CD4-positive, alpha-beta T cell (primary cell): ENCODE results near the gene SARNP. TPM values are rescaled to one million over a fixed set of nuclear protein-coding genes. Genes with fewer than 3 reads are reported as not detected.

Source experiments
- ATAC-seq: fragments of 200-7000 bp; cut with Tn5 transposase; one replicate; pipeline ENCODE4 v1.10.0; 2022; ENCODE audit warnings: mild to moderate bottlenecking; ENCODE audit not compliant: poor library complexity
- CTCF ChIA-PET: fragments of 350-600 bp; sonication (Branson Sonifier 250); formaldehyde crosslinking; loops from one replicate; lab custom pipeline; 2021; ENCODE audit warnings: antibody characterized with exemption, inconsistent platforms; lab: Charles Lee
- POLR2A ChIA-PET: fragments of 350-600 bp; sonication (Branson Sonifier 250); formaldehyde crosslinking; loops from one replicate; lab custom pipeline; 2021; ENCODE audit warnings: antibody characterized with exemption, inconsistent platforms; lab: Charles Lee
- DNase-seq, 14 experiments: peaks; one replicate each; pipeline ENCODE4 v3.0.0-alpha.2; 2013 to 2020; ENCODE audit warnings: mixed read lengths in 2 of 14
- H3K27ac ChIP-seq, 2 donors: one replicate each; pipeline versions ENCODE4 v1.5.1 to v1.7.0; 2013; ENCODE audit warnings: low read length in 2 of 2, low read depth in 1 of 2, mild to moderate bottlenecking in 1 of 2
- H3K27me3 ChIP-seq, 2 experiments: 1 replicate in 1 of 2; 2 replicates in 1 of 2; pipeline versions ENCODE4 v1.6.1 to v1.7.0; 2013; ENCODE audit warnings: low read length in 2 of 2, control low read depth in 1 of 2, mild to moderate bottlenecking in 1 of 2, moderate library complexity in 1 of 2; ENCODE audit not compliant: insufficient read depth in 2 of 2, control insufficient read depth in 1 of 2
- H3K36me3 ChIP-seq: one replicate; pipeline ENCODE4 v1.6.1; 2013; ENCODE audit warnings: low read length, control low read depth; ENCODE audit not compliant: insufficient read depth
- H3K4me1 ChIP-seq: one replicate; pipeline ENCODE4 v1.6.1; 2013; ENCODE audit warnings: low read length, control low read depth; ENCODE audit not compliant: insufficient read depth
- H3K4me3 ChIP-seq: one replicate; pipeline ENCODE4 v1.5.1; 2013; ENCODE audit warnings: mild to moderate bottlenecking, low read length, moderate library complexity
- H3K9me3 ChIP-seq, 2 experiments: 1 replicate in 1 of 2; 2 replicates in 1 of 2; pipeline versions ENCODE4 v1.6.1 to v1.7.0; 2013; ENCODE audit warnings: low read length in 2 of 2, mild to moderate bottlenecking in 2 of 2, control low read depth in 1 of 2, moderate library complexity in 1 of 2; ENCODE audit not compliant: control insufficient read depth in 1 of 2, insufficient read depth in 1 of 2
- H3K27ac Mint-ChIP-seq: one replicate; pipeline ENCODE4 v1.8.0; 2020; ENCODE audit warnings: mixed read lengths
- H3K27me3 Mint-ChIP-seq: one replicate; pipeline ENCODE4 v1.8.0; 2021; ENCODE audit warnings: mixed read lengths
- H3K36me3 Mint-ChIP-seq: one replicate; pipeline ENCODE4 v1.8.0; 2021; ENCODE audit warnings: low read depth, mixed read lengths
- H3K4me1 Mint-ChIP-seq: one replicate; pipeline ENCODE4 v1.8.0; 2021; ENCODE audit warnings: low read depth, mixed read lengths
- H3K4me3 Mint-ChIP-seq: one replicate; pipeline ENCODE4 v1.8.0; 2020; ENCODE audit warnings: mild to moderate bottlenecking, mixed read lengths
- H3K9me3 Mint-ChIP-seq: one replicate; pipeline ENCODE4 v1.8.0; 2020; ENCODE audit warnings: mixed read lengths
- intact Hi-C, 2 experiments: fragments of 100-400 bp; cut with DNase I in 1 of 2; cut with micrococcal nuclease in 1 of 2; formaldehyde crosslinking; loops; one replicate each; pipeline versions ENCODE4 v1.15.1 to v1.9.0; 2023 to 2025; cut with DNase I, micrococcal nuclease
- total RNA-seq, 174 experiments: library from RNA in 2 of 174; stranded (reverse) in 2 of 174; gene quantifications; one replicate each; pipeline ENCODE4 v1.2.3 and lab custom pipeline; 2021 to 2026
- TF ChIP-seq, protein P1 (sequence below): fragments of 200-600 bp; IDR thresholded peaks from one replicate; pipeline ENCODE4 v1.8.0; 2022; ENCODE audit warnings: antibody characterized with exemption, mild to moderate bottlenecking

SARNP gene
- total RNA-seq, 2 experiments from 2014 or later: 38.2 to 38.6 TPM

DNA sequence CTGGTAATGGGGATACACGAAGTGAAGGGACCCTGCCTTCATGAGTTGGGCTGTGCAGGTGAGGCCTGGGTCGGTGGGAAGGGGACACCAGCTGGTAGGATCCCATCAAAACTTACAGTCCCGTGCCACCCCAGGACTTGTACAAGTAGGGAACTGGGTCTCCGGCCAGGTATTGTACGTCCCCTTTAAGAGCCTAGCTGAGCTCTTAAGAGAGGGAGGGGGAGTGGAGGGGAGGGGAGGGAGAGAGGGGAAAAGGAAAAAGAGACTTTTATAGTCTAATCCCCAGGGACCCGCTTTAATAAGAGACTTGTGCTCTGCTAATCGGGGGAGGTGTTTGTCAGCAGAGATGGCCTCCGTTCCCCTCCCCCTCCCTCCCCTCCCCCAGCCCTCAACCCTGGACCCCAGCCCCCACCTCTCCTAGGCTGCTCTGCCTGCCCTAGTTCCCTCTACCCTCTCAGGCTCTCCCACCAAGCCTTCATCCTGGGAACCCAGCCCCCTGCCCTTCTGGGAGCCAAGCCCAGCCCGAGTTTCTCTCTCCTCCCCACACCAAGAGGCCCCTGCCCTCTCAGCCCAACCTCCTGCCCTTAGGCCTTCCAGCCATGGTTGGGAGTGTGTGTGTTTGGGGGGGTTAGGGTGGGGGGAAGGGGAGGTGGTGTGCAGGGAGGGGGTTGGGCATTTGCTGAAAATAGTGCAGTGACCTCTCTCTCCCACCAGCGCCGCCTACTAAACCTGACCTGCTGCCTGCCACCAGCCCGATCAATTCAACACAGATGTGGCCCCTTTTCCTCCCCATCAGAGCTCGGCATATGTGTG, 72.0 kb downstream of the SARNP start:
- Histone ChIP-seq H3K27me3 (no peaks in the 10 kb centered on the region), H3K4me3 (no peak overlapping the region), H3K4me1 (peaks cover 35% of the 10 kb centered on the region), H3K36me3 (peaks cover 8% of the 10 kb centered on the region), H3K27ac (no peak overlapping the region), H3K9me3 (no peaks in the 10 kb centered on the region)
- Mint-ChIP-seq H3K27ac (peak overlapping the region; percentile 85), H3K4me3 (peak overlapping the region; percentile 95), H3K36me3 (peaks cover 25% of the 10 kb centered on the region), H3K27me3 (no peaks in the 10 kb centered on the region), H3K4me1 (peaks cover 45% of the 10 kb centered on the region), H3K9me3 (no peaks in the 10 kb centered on the region)
- intact Hi-C loops: loop anchor here in 1 of 2 experiments (10.0 kb wide), 1 partner anchor 719 kb away; the partner anchor contains the start of gene SPRYD4
- DNase-seq (peak in 1 of 14 experiments; percentile 25), ATAC-seq (no peak)
- ChIA-PET POLR2A (interaction anchor here (0.7 to 3.9 kb wide), 7 partner anchors 27 to 251 kb away, joined by 3 to 31 read pairs (median 4); partner anchors contain the start of genes DNAJC14, ORMDL2, RAB5B and SARNP), CTCF (no interaction called here)
- TF ChIP-seq, protein P1, sequence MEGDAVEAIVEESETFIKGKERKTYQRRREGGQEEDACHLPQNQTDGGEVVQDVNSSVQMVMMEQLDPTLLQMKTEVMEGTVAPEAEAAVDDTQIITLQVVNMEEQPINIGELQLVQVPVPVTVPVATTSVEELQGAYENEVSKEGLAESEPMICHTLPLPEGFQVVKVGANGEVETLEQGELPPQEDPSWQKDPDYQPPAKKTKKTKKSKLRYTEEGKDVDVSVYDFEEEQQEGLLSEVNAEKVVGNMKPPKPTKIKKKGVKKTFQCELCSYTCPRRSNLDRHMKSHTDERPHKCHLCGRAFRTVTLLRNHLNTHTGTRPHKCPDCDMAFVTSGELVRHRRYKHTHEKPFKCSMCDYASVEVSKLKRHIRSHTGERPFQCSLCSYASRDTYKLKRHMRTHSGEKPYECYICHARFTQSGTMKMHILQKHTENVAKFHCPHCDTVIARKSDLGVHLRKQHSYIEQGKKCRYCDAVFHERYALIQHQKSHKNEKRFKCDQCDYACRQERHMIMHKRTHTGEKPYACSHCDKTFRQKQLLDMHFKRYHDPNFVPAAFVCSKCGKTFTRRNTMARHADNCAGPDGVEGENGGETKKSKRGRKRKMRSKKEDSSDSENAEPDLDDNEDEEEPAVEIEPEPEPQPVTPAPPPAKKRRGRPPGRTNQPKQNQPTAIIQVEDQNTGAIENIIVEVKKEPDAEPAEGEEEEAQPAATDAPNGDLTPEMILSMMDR: no peak

- intact Hi-C loops: loop anchor here in 1 of 2 experiments (5.0 to 10.0 kb wide), 6 partner anchors 73 to 720 kb away; partner anchors contain the start of genes ESYT1, ORMDL2, RPS26 and SARNP
- Mint-ChIP-seq H3K4me1 (peaks cover 45% of the 10 kb centered on the region), H3K27ac (peak overlapping the region; percentile 85), H3K27me3 (no peaks in the 10 kb centered on the region), H3K4me3 (peak overlapping the region; percentile 95), H3K9me3 (no peaks in the 10 kb centered on the region), H3K36me3 (peaks cover 16% of the 10 kb centered on the region)
- H3K4me1 ChIP-seq: peaks cover 35% of the 10 kb centered on the region
- ChIA-PET POLR2A (interaction anchor here (0.8 to 3.9 kb wide), 14 partner anchors 10 to 477 kb away, joined by 3 to 31 read pairs (median 4); partner anchors contain the start of genes DNAJC14, ORMDL2, RNF41 and SARNP), CTCF (interaction anchor here (0.8 to 1.5 kb wide), 5 partner anchors 14 to 182 kb away, joined by 3 to 8 read pairs (median 3); partner anchors contain the start of genes ORMDL2 and SARNP)
- peaks cover 4% of the 10 kb centered on the region for H3K36me3 ChIP-seq
- peak overlapping the region; percentile 89 for H3K4me3 ChIP-seq
- ATAC-seq (no peak), DNase-seq (peak in 1 of 14 experiments; percentile 17)
- TF ChIP-seq, protein P1: no peak
- H3K27me3 ChIP-seq: no peaks in the 10 kb centered on the region
- H3K27ac ChIP-seq: peak overlapping the region in 1 of 2 donors; percentile 13
- no peaks in the 10 kb centered on the region for H3K9me3 ChIP-seq
These were observed 73.0 kb downstream of the SARNP start for GRCh38 chr12:55744340-55745030.
